ENCODE data around the gene ARHGEF2. TPM values are rescaled to one million over a fixed set of nuclear protein-coding genes. Genes with fewer than 3 reads are reported as not detected.

Gene ARHGEF2
- total and polyA plus RNA-seq, 2 donors = 42.3 to 58.5 TPM

GRCh38 chr1:155976062-155976912, 2.1 kb downstream of the ARHGEF2 start:
- Histone ChIP-seq H3K27me3 (ENCODE audit: control insufficient read depth in 2 of 2, insufficient read depth in 1 of 2, low read length in 1 of 2) (no peaks in the 10 kb centered on the region), H3K9me3 (ENCODE audit: control insufficient read depth in 2 of 2, insufficient read depth in 1 of 2, low read length in 1 of 2) (peaks cover 0 to 7% of the 10 kb centered on the region in 2 donors), H3K36me3 (ENCODE audit: control insufficient read depth in 2 of 2, insufficient read depth in 2 of 2, low read length in 1 of 2) (peaks cover 18 to 21% of the 10 kb centered on the region in 2 donors), H3K27ac (ENCODE audit: low read depth in 1 of 2, low read length in 1 of 2) (peak overlapping the region; percentile 91 to 95), H3K4me1 (ENCODE audit: control insufficient read depth in 2 of 2, insufficient read depth in 2 of 2, low read length in 2 of 2) (peaks cover 55 to 84% of the 10 kb centered on the region in 2 donors), H3K4me3 (ENCODE audit: low read length in 2 of 2) (peak overlapping the region; percentile 92 to 97)
- WGBS = under 1% methylated on average over 14 of the region's 14 CpGs
- peak in 3 of 9 donors; percentile 60 to 85 (median 64) for DNase-seq (ENCODE audit: low read depth in 6 of 9, low spot score in 9 of 9)

GRCh38 chr1:155975375-155976061, 2.8 kb downstream of the ARHGEF2 start:
- Histone ChIP-seq H3K9me3 (ENCODE audit: control insufficient read depth in 2 of 2, insufficient read depth in 1 of 2, low read length in 1 of 2) (peaks cover 0 to 7% of the 10 kb centered on the region in 2 donors), H3K4me3 (ENCODE audit: low read length in 2 of 2) (peak overlapping the region; percentile 92 to 97), H3K27me3 (ENCODE audit: control insufficient read depth in 2 of 2, insufficient read depth in 1 of 2, low read length in 1 of 2) (no peaks in the 10 kb centered on the region), H3K36me3 (ENCODE audit: control insufficient read depth in 2 of 2, insufficient read depth in 2 of 2, low read length in 1 of 2) (peaks cover 22 to 23% of the 10 kb centered on the region in 2 donors), H3K4me1 (ENCODE audit: control insufficient read depth in 2 of 2, insufficient read depth in 2 of 2, low read length in 2 of 2) (peaks cover 55 to 84% of the 10 kb centered on the region in 2 donors), H3K27ac (ENCODE audit: low read depth in 1 of 2, low read length in 1 of 2) (peak overlapping the region; percentile 91 to 95)
- DNase-seq (ENCODE audit: low read depth in 6 of 9, low spot score in 9 of 9) = no peak
- WGBS = 2% methylated on average over 4 of the region's 4 CpGs

DNA sequence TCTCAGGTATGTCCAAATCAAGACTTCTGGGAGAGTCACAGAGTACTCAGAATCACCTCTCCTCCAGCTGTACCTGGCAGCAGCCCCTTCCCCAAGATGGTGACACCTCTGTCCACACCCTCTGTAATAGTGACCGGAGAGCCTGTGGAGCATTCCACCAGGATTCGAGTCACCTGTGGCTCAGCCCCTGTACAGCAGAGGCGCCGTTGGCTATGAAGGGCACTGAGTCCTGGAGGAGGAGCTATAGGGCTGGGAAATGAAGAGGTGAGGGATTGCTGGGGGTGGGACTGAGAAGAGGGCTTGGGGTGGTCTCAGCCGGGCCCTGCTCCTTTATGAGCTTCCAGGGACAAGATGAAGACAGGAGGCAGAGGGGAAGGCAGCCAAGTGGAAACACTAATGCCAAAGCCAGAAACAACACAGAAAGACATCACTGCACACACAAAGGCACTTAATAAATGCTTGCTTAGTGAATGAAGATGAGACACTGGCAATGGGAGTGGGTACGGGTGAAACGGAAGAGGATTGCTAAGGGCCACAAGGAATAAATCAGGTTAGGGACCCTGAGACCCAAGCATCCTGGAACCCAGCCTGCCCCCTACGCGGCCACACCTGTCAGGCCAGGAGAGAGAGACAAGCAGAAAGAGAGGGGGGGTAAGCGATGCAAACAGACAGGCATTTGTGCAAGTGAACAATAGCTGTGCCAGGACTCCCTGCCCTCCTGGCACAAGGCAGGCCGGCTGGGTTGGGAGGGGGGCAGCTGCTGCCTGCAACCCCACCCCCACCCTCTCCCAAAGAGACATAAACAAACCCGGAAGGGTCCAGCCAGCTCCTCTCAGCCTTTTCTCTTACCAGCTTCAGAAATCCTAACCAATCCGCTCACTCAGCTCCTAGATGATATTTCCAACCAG, 3.9 kb downstream of the ARHGEF2 start:
- Histone ChIP-seq H3K9me3 (ENCODE audit: control insufficient read depth in 2 of 2, insufficient read depth in 1 of 2, low read length in 1 of 2) (peaks cover 0 to 7% of the 10 kb centered on the region in 2 donors), H3K27ac (ENCODE audit: low read depth in 1 of 2, low read length in 1 of 2) (peak overlapping the region; percentile 64 to 91), H3K27me3 (ENCODE audit: control insufficient read depth in 2 of 2, insufficient read depth in 1 of 2, low read length in 1 of 2) (no peaks in the 10 kb centered on the region), H3K4me1 (ENCODE audit: control insufficient read depth in 2 of 2, insufficient read depth in 2 of 2, low read length in 2 of 2) (peaks cover 49 to 84% of the 10 kb centered on the region in 2 donors), H3K36me3 (ENCODE audit: control insufficient read depth in 2 of 2, insufficient read depth in 2 of 2, low read length in 1 of 2) (peaks cover 33% of the 10 kb centered on the region in 2 donors), H3K4me3 (ENCODE audit: low read length in 2 of 2) (peak overlapping the region; percentile 92 to 97)
- DNase-seq (ENCODE audit: low read depth in 6 of 9, low spot score in 9 of 9) = no peak
- WGBS = 48% methylated on average over 13 of the region's 13 CpGs

DNA sequence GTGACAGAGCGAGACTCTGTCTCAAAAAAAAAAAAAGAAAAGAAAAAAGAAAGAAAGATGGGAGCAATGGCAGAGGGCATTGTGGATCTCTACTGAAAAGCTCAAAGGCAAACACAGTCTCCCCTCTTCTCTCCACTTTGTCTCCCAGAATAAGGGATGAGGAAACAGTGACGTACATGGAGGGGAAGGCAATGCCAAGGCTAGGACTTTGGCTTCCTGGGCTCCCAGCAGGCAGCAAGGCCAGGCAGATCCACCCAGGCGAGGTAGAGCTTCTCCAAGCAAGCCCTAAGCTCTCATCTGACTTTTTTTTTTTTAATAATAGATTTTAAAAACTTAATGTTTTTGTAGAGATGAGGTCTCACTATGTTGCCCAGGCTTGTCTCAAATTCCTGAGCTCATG, 4.6 kb downstream of the ARHGEF2 start:
- Histone ChIP-seq H3K9me3 (ENCODE audit: control insufficient read depth in 2 of 2, insufficient read depth in 1 of 2, low read length in 1 of 2) (peaks cover 0 to 5% of the 10 kb centered on the region in 2 donors), H3K4me3 (ENCODE audit: low read length in 2 of 2) (no peak overlapping the region), H3K27me3 (ENCODE audit: control insufficient read depth in 2 of 2, insufficient read depth in 1 of 2, low read length in 1 of 2) (no peaks in the 10 kb centered on the region), H3K4me1 (ENCODE audit: control insufficient read depth in 2 of 2, insufficient read depth in 2 of 2, low read length in 2 of 2) (peaks cover 43 to 84% of the 10 kb centered on the region in 2 donors), H3K36me3 (ENCODE audit: control insufficient read depth in 2 of 2, insufficient read depth in 2 of 2, low read length in 1 of 2) (peaks cover 40 to 41% of the 10 kb centered on the region in 2 donors), H3K27ac (ENCODE audit: low read depth in 1 of 2, low read length in 1 of 2) (peak overlapping the region; percentile 23 to 32)
- no peak for DNase-seq (ENCODE audit: low read depth in 6 of 9, low spot score in 9 of 9)
- 90% methylated on average over 3 of the region's 3 CpGs for WGBS

- no peak overlapping the region for H3K4me3 ChIP-seq (ENCODE audit: low read length in 2 of 2)
- no peaks in the 10 kb centered on the region for H3K27me3 ChIP-seq (ENCODE audit: control insufficient read depth in 2 of 2, insufficient read depth in 1 of 2, low read length in 1 of 2)
- 94% methylated on average over 9 of the region's 9 CpGs for WGBS
- H3K9me3 ChIP-seq (ENCODE audit: control insufficient read depth in 2 of 2, insufficient read depth in 1 of 2, low read length in 1 of 2) = no peaks in the 10 kb centered on the region
- peaks cover 50 to 96% of the 10 kb centered on the region in 2 donors for H3K4me1 ChIP-seq (ENCODE audit: control insufficient read depth in 2 of 2, insufficient read depth in 2 of 2, low read length in 2 of 2)
- DNase-seq (ENCODE audit: low read depth in 6 of 9, low spot score in 9 of 9) = no peak
- H3K27ac ChIP-seq (ENCODE audit: low read depth in 1 of 2, low read length in 1 of 2) = no peak overlapping the region
- peaks cover 56% of the 10 kb centered on the region in 2 donors for H3K36me3 ChIP-seq (ENCODE audit: control insufficient read depth in 2 of 2, insufficient read depth in 2 of 2, low read length in 1 of 2)
These were observed 6.2 kb downstream of the ARHGEF2 start for GRCh38 chr1:155971910-155972809.

DNA sequence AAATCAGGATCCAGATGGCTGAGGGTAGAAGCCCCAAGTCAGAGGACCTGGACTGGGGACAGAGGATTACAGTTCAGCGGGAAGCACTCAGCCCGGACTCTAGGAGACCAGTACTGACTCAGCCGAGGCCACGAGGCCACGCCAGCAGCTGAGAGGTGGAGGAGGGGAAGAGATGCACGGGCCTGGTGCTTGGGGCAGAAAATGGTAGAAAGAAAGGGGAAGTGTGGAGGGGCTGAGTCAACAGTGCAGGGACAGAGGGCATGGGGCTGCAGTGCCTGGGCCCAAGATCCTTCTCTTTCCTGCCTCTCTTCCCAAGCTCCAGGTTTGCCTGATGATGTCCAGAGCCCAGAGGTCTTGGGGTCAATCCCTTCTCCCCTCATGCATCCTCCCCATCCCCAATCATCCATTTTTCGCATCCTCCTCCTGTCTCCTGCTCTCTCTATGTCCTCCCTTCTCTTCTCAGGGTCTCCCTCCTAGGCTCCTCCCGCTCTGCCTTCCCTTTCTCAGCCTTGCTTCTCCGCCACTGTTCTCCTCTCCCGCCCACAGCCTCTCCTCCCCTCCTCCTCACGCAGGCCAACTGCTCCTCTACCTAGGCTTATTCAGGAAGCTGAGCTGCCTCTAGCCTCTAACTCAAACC, 7.7 kb downstream of the ARHGEF2 start:
- 21% methylated on average over 11 of the region's 11 CpGs for WGBS
- Histone ChIP-seq H3K4me1 (ENCODE audit: control insufficient read depth in 2 of 2, insufficient read depth in 2 of 2, low read length in 2 of 2) (peaks cover 50 to 86% of the 10 kb centered on the region in 2 donors), H3K27ac (ENCODE audit: low read depth in 1 of 2, low read length in 1 of 2) (peak overlapping the region; percentile 33 to 58), H3K4me3 (ENCODE audit: low read length in 2 of 2) (no peak overlapping the region), H3K36me3 (ENCODE audit: control insufficient read depth in 2 of 2, insufficient read depth in 2 of 2, low read length in 1 of 2) (peaks cover 71% of the 10 kb centered on the region in 2 donors), H3K9me3 (ENCODE audit: control insufficient read depth in 2 of 2, insufficient read depth in 1 of 2, low read length in 1 of 2) (no peaks in the 10 kb centered on the region), H3K27me3 (ENCODE audit: control insufficient read depth in 2 of 2, insufficient read depth in 1 of 2, low read length in 1 of 2) (no peaks in the 10 kb centered on the region)
- DNase-seq (ENCODE audit: low read depth in 6 of 9, low spot score in 9 of 9) = peak in 1 of 9 donors; percentile 38

DNA sequence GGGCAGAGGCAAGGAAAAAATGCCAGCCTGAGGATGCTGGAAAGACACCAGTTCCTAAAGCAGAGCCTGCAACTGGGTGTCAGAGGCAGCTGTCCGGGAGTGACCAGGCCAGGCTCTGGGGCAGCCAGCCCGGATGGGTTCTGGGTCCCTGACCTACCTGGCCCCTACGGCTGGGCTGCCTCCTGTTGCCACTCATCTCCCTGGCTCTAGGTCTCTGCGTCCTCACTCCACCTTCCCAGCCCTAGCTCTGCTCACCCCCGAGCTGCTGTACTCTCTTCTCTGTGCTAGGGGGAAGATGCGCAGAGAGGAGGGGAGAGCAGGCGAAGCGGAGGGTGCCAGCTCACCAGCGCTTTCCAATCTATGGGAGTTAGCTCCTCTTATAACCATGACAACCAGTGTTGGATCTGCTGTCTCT, 9.0 kb downstream of the ARHGEF2 start:
- no peak for DNase-seq (ENCODE audit: low read depth in 6 of 9, low spot score in 9 of 9)
- Histone ChIP-seq H3K36me3 (ENCODE audit: control insufficient read depth in 2 of 2, insufficient read depth in 2 of 2, low read length in 1 of 2) (peaks cover 81 to 84% of the 10 kb centered on the region in 2 donors), H3K9me3 (ENCODE audit: control insufficient read depth in 2 of 2, insufficient read depth in 1 of 2, low read length in 1 of 2) (no peaks in the 10 kb centered on the region), H3K27ac (ENCODE audit: low read depth in 1 of 2, low read length in 1 of 2) (peak overlapping the region in 1 of 2 donors; percentile 33), H3K27me3 (ENCODE audit: control insufficient read depth in 2 of 2, insufficient read depth in 1 of 2, low read length in 1 of 2) (no peaks in the 10 kb centered on the region), H3K4me3 (ENCODE audit: low read length in 2 of 2) (no peak overlapping the region), H3K4me1 (ENCODE audit: control insufficient read depth in 2 of 2, insufficient read depth in 2 of 2, low read length in 2 of 2) (peaks cover 43 to 73% of the 10 kb centered on the region in 2 donors)
- 97% methylated on average over 9 of the region's 9 CpGs for WGBS
